SK-N-SH treated with all-trans-retinoic acid at 6 μM for 48 hours (cell line): Measurements from ENCODE around the gene AGPAT3.

Source experiments
- ATAC-seq: fragments of 200-7000 bp; cut with Tn5 transposase; 3 replicates; pipeline ENCODE4 v1.9.1; 2020; ENCODE audit warnings: mild to moderate bottlenecking, moderate library complexity
- ARNTL ChIP-seq: fragments of 450-650 bp; formaldehyde crosslinking; IDR thresholded peaks from 2 replicates; pipeline ENCODE4 v1.5.0; 2020; ENCODE audit warnings: low read depth, mild to moderate bottlenecking, moderate library complexity, borderline replicate concordance
- BACH2 ChIP-seq: fragments of 250-450 bp; sonication (Bioruptor Pico); IDR thresholded peaks from 2 replicates; pipeline ENCODE4 v1.9.0; 2021; ENCODE audit warnings: mild to moderate bottlenecking, borderline replicate concordance
- CSDC2 ChIP-seq: fragments of 250-450 bp; sonication (Bioruptor Pico); IDR thresholded peaks from 2 replicates; pipeline ENCODE4 v1.5.0; 2020; ENCODE audit warnings: mild to moderate bottlenecking, moderate library complexity
- ESRRG ChIP-seq: fragments of 250-450 bp; sonication (Bioruptor Pico); IDR thresholded peaks from 2 replicates; pipeline ENCODE4 v1.6.1; 2021; ENCODE audit warnings: mild to moderate bottlenecking
- GLIS3 ChIP-seq: fragments of 250-450 bp; sonication (Bioruptor Pico); IDR thresholded peaks from 2 replicates; pipeline ENCODE4 v1.5.0; 2020; ENCODE audit warnings: mild to moderate bottlenecking, moderate library complexity
- ISL1 ChIP-seq: fragments of 250-450 bp; sonication (Bioruptor Pico); IDR thresholded peaks from 2 replicates; pipeline ENCODE4 v2.1.2; 2022; ENCODE audit warnings: mild to moderate bottlenecking, moderate library complexity
- OSR1 ChIP-seq: fragments of 250-450 bp; sonication (Bioruptor Pico); IDR thresholded peaks from 2 replicates; pipeline ENCODE4 v1.8.0; 2022; ENCODE audit warnings: moderate library complexity, mild to moderate bottlenecking, inconsistent platforms
- PPARA ChIP-seq: fragments of 250-450 bp; sonication (Bioruptor Pico); IDR thresholded peaks from 2 replicates; pipeline ENCODE4 v1.5.0; 2020; ENCODE audit warnings: mild to moderate bottlenecking, borderline replicate concordance
- RARB ChIP-seq: fragments of 250-450 bp; sonication (Bioruptor Pico); IDR thresholded peaks from 2 replicates; pipeline ENCODE4 v1.8.0; 2021; ENCODE audit warnings: mild to moderate bottlenecking, moderate library complexity
- SNAI2 ChIP-seq: fragments of 250-450 bp; sonication (Bioruptor Pico); IDR thresholded peaks from 2 replicates; pipeline ENCODE4 v1.5.0; 2020; ENCODE audit warnings: mild to moderate bottlenecking, moderate library complexity
- TCF4 ChIP-seq: fragments of 250-450 bp; sonication (Bioruptor Pico); IDR thresholded peaks from 2 replicates; pipeline ENCODE4 v1.8.0; 2021; ENCODE audit warnings: mild to moderate bottlenecking, moderate library complexity, borderline replicate concordance
- TOX ChIP-seq: fragments of 250-450 bp; sonication (Bioruptor Pico); IDR thresholded peaks from 2 replicates; pipeline ENCODE4 v1.8.0; 2021; ENCODE audit warnings: mild to moderate bottlenecking, moderate library complexity, borderline replicate concordance
- ZC3H10 ChIP-seq: fragments of 250-450 bp; sonication (Bioruptor Pico); IDR thresholded peaks from 2 replicates; pipeline ENCODE4 v1.5.1; 2021; ENCODE audit warnings: mild to moderate bottlenecking, moderate library complexity
- ZFP3 ChIP-seq: fragments of 250-450 bp; sonication (Bioruptor Pico); IDR thresholded peaks from 2 replicates; pipeline ENCODE4 v1.5.0; 2020; ENCODE audit warnings: mild to moderate bottlenecking, moderate library complexity
- ZFP30 ChIP-seq: fragments of 450-650 bp; formaldehyde crosslinking; IDR thresholded peaks from 2 replicates; pipeline ENCODE4 v1.5.0; 2022; ENCODE audit warnings: mild to moderate bottlenecking, moderate library complexity
- ZNF565 ChIP-seq: fragments of 450-650 bp; formaldehyde crosslinking; conservative IDR thresholded peaks from 2 replicates; pipeline ENCODE4 v1.5.0; 2020; ENCODE audit warnings: low read depth, mild to moderate bottlenecking, moderate library complexity
- ZNF70 ChIP-seq: fragments of 450-650 bp; formaldehyde crosslinking; IDR thresholded peaks from 2 replicates; pipeline ENCODE4 v1.5.0; 2020; ENCODE audit warnings: mild to moderate bottlenecking, moderate library complexity
- TF ChIP-seq, protein P1 (sequence below): fragments of 250-450 bp; sonication (Bioruptor Pico); IDR thresholded peaks from 2 replicates; pipeline ENCODE4 v1.5.1; 2021; ENCODE audit warnings: mild to moderate bottlenecking, moderate library complexity
- TF ChIP-seq, protein P2 (sequence below): fragments of 250-450 bp; sonication (Bioruptor Pico); IDR thresholded peaks from 2 replicates; pipeline ENCODE4 v1.5.1; 2020; ENCODE audit warnings: low read depth, mild to moderate bottlenecking, moderate library complexity
- TF ChIP-seq, protein P3 (sequence below): fragments of 250-450 bp; sonication (Bioruptor Pico); IDR thresholded peaks from 2 replicates; pipeline ENCODE4 v1.8.0; 2021; ENCODE audit warnings: low read depth, mild to moderate bottlenecking, moderate library complexity, borderline replicate concordance
- TF ChIP-seq, protein P4 (sequence below): fragments of 250-450 bp; sonication (Bioruptor Pico); IDR thresholded peaks from 2 replicates; pipeline ENCODE4 v1.5.0; 2020; ENCODE audit warnings: mild to moderate bottlenecking, moderate library complexity
- TF ChIP-seq, protein P5 (sequence below): fragments of 250-450 bp; sonication (Bioruptor Pico); IDR thresholded peaks from 2 replicates; pipeline ENCODE4 v1.8.0; 2020; ENCODE audit warnings: mild to moderate bottlenecking, moderate library complexity, borderline replicate concordance

AGPAT3 gene

DNA sequence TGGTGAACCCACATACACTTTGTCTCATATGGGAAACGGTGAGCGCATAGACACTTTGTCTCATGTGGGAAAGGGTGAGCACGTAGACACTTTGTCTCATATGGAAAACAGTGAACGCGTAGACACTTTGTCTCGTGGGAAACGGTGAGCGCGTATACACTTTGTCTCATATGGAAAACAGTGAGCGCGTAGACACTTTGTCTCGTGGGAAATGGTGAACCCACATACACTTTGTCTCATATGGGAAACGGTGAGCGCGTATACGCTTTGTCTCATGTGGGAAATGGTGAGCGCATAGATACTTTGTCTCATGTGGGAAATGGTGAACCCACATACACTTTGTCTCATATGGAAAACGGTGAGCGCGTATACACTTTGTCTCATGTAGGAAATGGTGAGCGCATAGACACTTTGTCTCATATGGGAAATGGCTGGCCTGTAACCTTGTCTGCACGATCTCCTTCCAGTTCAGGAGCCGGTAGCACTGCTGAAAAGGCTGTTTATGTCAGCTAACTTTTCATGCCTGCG is 96.4 kb downstream of the AGPAT3 start:
- TF ChIP-seq CSDC2 (CRISPR knock-in tag): no peak
- TF ChIP-seq TOX (CRISPR knock-in tag): no peak
- no peak for TF ChIP-seq ZFP3
- TF ChIP-seq ISL1 (CRISPR knock-in tag): no peak
- TF ChIP-seq PPARA: no peak
- TF ChIP-seq ARNTL (CRISPR knock-in tag): no peak
- no peak for TF ChIP-seq GLIS3
- TF ChIP-seq, protein P1, sequence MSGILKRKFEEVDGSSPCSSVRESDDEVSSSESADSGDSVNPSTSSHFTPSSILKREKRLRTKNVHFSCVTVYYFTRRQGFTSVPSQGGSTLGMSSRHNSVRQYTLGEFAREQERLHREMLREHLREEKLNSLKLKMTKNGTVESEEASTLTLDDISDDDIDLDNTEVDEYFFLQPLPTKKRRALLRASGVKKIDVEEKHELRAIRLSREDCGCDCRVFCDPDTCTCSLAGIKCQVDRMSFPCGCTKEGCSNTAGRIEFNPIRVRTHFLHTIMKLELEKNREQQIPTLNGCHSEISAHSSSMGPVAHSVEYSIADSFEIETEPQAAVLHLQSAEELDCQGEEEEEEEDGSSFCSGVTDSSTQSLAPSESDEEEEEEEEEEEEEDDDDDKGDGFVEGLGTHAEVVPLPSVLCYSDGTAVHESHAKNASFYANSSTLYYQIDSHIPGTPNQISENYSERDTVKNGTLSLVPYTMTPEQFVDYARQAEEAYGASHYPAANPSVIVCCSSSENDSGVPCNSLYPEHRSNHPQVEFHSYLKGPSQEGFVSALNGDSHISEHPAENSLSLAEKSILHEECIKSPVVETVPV (CRISPR knock-in tag): no peak
- TF ChIP-seq TCF4 (CRISPR knock-in tag): no peak
- TF ChIP-seq, protein P2, sequence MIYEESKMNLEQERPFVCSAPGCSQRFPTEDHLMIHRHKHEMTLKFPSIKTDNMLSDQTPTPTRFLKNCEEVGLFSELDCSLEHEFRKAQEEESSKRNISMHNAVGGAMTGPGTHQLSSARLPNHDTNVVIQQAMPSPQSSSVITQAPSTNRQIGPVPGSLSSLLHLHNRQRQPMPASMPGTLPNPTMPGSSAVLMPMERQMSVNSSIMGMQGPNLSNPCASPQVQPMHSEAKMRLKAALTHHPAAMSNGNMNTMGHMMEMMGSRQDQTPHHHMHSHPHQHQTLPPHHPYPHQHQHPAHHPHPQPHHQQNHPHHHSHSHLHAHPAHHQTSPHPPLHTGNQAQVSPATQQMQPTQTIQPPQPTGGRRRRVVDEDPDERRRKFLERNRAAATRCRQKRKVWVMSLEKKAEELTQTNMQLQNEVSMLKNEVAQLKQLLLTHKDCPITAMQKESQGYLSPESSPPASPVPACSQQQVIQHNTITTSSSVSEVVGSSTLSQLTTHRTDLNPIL (CRISPR knock-in tag): no peak
- no peak for TF ChIP-seq ZFP30 (CRISPR knock-in tag)
- ATAC-seq: no peak

DNA sequence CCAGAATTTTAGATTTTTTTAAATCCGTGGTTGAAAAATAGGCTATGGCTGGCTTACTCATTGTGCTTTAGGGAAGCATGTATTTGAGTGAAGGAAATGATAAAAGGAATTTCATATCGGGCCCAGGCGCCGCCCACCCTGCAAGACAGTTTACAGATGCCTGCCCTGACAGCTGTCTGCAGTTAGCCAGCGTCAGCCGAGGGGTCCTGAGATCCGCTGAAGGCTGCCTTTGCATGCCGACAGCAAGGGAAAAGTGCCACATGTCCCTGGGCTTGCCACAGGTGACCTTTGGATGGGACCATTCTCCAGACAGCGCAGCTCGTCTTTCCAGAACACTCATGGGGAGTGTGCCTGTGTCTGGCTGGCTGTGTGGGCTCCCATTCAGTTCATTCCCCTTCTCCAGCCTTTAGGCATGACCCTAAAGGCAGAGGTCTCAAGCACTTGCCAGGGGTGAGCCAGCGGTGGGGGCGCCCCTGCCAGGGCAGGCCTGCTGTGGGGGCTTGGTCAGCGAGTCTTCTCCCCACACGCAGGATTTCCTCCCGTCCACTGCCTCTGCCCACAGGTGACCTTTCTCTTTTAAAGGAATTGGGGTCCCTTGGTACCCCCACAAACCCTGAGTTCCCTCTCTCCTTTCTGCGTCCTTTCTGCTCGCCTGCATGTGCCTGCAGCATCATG is 101.0 kb downstream of the AGPAT3 start:
- TF ChIP-seq PPARA (no peak), ARNTL (CRISPR knock-in tag) (no peak), OSR1 (CRISPR knock-in tag) (no peak), SNAI2 (CRISPR knock-in tag) (no peak), CSDC2 (CRISPR knock-in tag) (no peak), ZFP30 (CRISPR knock-in tag) (no peak), ESRRG (no peak), ZC3H10 (CRISPR knock-in tag) (no peak), RARB (CRISPR knock-in tag) (no peak), ZNF70 (CRISPR knock-in tag) (no peak), ZFP3 (no peak), TOX (CRISPR knock-in tag) (no peak), BACH2 (no peak), TCF4 (CRISPR knock-in tag) (no peak), ZNF565 (CRISPR knock-in tag) (no peak)
- TF ChIP-seq, protein P2 (CRISPR knock-in tag): no peak
- TF ChIP-seq, protein P1 (CRISPR knock-in tag): no peak
- TF ChIP-seq, protein P3, sequence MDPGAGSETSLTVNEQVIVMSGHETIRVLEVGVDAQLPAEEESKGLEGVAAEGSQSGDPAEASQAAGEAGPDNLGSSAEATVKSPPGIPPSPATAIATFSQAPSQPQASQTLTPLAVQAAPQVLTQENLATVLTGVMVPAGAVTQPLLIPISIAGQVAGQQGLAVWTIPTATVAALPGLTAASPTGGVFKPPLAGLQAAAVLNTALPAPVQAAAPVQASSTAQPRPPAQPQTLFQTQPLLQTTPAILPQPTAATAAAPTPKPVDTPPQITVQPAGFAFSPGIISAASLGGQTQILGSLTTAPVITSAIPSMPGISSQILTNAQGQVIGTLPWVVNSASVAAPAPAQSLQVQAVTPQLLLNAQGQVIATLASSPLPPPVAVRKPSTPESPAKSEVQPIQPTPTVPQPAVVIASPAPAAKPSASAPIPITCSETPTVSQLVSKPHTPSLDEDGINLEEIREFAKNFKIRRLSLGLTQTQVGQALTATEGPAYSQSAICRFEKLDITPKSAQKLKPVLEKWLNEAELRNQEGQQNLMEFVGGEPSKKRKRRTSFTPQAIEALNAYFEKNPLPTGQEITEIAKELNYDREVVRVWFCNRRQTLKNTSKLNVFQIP (CRISPR knock-in tag): no peak
- TF ChIP-seq, protein P4, sequence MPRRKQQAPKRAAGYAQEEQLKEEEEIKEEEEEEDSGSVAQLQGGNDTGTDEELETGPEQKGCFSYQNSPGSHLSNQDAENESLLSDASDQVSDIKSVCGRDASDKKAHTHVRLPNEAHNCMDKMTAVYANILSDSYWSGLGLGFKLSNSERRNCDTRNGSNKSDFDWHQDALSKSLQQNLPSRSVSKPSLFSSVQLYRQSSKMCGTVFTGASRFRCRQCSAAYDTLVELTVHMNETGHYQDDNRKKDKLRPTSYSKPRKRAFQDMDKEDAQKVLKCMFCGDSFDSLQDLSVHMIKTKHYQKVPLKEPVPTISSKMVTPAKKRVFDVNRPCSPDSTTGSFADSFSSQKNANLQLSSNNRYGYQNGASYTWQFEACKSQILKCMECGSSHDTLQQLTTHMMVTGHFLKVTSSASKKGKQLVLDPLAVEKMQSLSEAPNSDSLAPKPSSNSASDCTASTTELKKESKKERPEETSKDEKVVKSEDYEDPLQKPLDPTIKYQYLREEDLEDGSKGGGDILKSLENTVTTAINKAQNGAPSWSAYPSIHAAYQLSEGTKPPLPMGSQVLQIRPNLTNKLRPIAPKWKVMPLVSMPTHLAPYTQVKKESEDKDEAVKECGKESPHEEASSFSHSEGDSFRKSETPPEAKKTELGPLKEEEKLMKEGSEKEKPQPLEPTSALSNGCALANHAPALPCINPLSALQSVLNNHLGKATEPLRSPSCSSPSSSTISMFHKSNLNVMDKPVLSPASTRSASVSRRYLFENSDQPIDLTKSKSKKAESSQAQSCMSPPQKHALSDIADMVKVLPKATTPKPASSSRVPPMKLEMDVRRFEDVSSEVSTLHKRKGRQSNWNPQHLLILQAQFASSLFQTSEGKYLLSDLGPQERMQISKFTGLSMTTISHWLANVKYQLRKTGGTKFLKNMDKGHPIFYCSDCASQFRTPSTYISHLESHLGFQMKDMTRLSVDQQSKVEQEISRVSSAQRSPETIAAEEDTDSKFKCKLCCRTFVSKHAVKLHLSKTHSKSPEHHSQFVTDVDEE (CRISPR knock-in tag): no peak
- TF ChIP-seq, protein P5, sequence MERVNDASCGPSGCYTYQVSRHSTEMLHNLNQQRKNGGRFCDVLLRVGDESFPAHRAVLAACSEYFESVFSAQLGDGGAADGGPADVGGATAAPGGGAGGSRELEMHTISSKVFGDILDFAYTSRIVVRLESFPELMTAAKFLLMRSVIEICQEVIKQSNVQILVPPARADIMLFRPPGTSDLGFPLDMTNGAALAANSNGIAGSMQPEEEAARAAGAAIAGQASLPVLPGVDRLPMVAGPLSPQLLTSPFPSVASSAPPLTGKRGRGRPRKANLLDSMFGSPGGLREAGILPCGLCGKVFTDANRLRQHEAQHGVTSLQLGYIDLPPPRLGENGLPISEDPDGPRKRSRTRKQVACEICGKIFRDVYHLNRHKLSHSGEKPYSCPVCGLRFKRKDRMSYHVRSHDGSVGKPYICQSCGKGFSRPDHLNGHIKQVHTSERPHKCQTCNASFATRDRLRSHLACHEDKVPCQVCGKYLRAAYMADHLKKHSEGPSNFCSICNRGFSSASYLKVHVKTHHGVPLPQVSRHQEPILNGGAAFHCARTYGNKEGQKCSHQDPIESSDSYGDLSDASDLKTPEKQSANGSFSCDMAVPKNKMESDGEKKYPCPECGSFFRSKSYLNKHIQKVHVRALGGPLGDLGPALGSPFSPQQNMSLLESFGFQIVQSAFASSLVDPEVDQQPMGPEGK: no peak
- no peak for ATAC-seq
